CD4-positive, alpha-beta T cell treated with Interleukin-6 at 100 ng/mL for 8 hours (primary cell): ENCODE results near the gene MKNK2.

Source experiments
- DNase-seq: peaks from one replicate; pipeline ENCODE4 v3.0.0-alpha.2; 2020; ENCODE audit warnings: mixed read lengths, low spot score

MKNK2 gene

GRCh38 chr19:2080336-2080988 lies 29.4 kb upstream of the MKNK2 start:
- DNase-seq: no peak

GRCh38 chr19:2079865-2080301 lies 28.8 kb upstream of the MKNK2 start:
- no peak for DNase-seq

GRCh38 chr19:2079076-2079864 lies 28.2 kb upstream of the MKNK2 start:
- no peak for DNase-seq

- no peak for DNase-seq
These were observed 27.0 kb upstream of the MKNK2 start for GRCh38 chr19:2077833-2078619.

GRCh38 chr19:2077398-2077797 lies 26.4 kb upstream of the MKNK2 start:
- DNase-seq: no peak

- no peak for DNase-seq
These were observed 25.5 kb upstream of the MKNK2 start for GRCh38 chr19:2076526-2076944.

- DNase-seq: no peak
These were observed 21.9 kb upstream of the MKNK2 start for GRCh38 chr19:2072757-2073551.

- DNase-seq: no peak
These were observed 20.1 kb upstream of the MKNK2 start for GRCh38 chr19:2070986-2071673.

- no peak for DNase-seq
These were observed 19.4 kb upstream of the MKNK2 start for GRCh38 chr19:2070436-2070827.

GRCh38 chr19:2064788-2065524 lies 13.9 kb upstream of the MKNK2 start:
- DNase-seq: no peak

GRCh38 chr19:2064395-2064787 lies 13.3 kb upstream of the MKNK2 start:
- DNase-seq: no peak

- no peak for DNase-seq
These were observed 12.8 kb upstream of the MKNK2 start for GRCh38 chr19:2063824-2064223.

- no peak for DNase-seq
These were observed 11.7 kb upstream of the MKNK2 start for GRCh38 chr19:2062770-2063169.

- no peak for DNase-seq
These were observed 11.3 kb upstream of the MKNK2 start for GRCh38 chr19:2062389-2062729.

GRCh38 chr19:2061495-2062388 lies 10.7 kb upstream of the MKNK2 start:
- peak; percentile 99 for DNase-seq

GRCh38 chr19:2060884-2061494 lies 9.9 kb upstream of the MKNK2 start:
- no peak for DNase-seq

GRCh38 chr19:2059422-2060201 lies 8.6 kb upstream of the MKNK2 start:
- no peak for DNase-seq
